Right ventricle myocardium superior (tissue), 1 donor: ENCODE measurements around the gene MT1A. TPM values are rescaled to one million over a fixed set of nuclear protein-coding genes. Genes with fewer than 3 reads are reported as not detected.

ENCODE experiments used
- ATAC-seq: fragments of 200-7000 bp; cut with Tn5 transposase; one replicate; pipeline ENCODE4 v1.9.1; 2020; ENCODE audit warnings: mild to moderate bottlenecking; ENCODE audit not compliant: poor library complexity
- DNase-seq: peaks from one replicate; pipeline ENCODE4 v3.0.0-alpha.2; 2020
- intact Hi-C: fragments of 100-400 bp; cut with DNase I; formaldehyde crosslinking; loops from one replicate; pipeline ENCODE4 v1.11.2; 2022
- long read RNA-seq: library from polyadenylated mRNA; unstranded; transcript quantifications from one replicate; pipeline ENCODE4 v2.0.0, GENCODE V29; 2021
- total RNA-seq: library from RNA; stranded (reverse); fragmentation: NEBNext Ultra II Directional; extraction: Animal tissue kit (Norgen Biotek cat#: 25700); gene quantifications from one replicate; pipeline ENCODE4 v1.2.1, GENCODE V29; 2021
- donor health status: DM: no; HTN: yes; CAD: no; lungs with severe emphysema.

Gene MT1A
- total RNA-seq = 2.3 TPM
- long read RNA-seq = 0 reads

GRCh38 chr16:56637814-56638750 is at the start of gene MT1A:
TSS of gene MT1A (plus strand) at chr16:56638666. CDS start at chr16:56638739, 73 bp downstream.
- intact Hi-C loops = no loop called here
- ATAC-seq = peak; percentile 94

GRCh38 chr16:56588781-56589140 is 49.7 kb upstream of the MT1A start:
- DNase-seq = no peak
- ATAC-seq = no peak
- intact Hi-C loops = no loop called here

More at GRCh38 chr16:56637814-56638750, at the start of gene MT1A:
- peak; percentile 90 for DNase-seq

GRCh38 chr16:56589141-56590039 is 49.1 kb upstream of the MT1A start, which contains the start of gene MT3:
TSS of gene MT3 (plus strand) at chr16:56589528. CDS start at chr16:56589591, 63 bp downstream.
- ATAC-seq (peak; percentile 38), DNase-seq (no peak)
- intact Hi-C loops = no loop called here

GRCh38 chr16:56591377-56592060 is 46.9 kb upstream of the MT1A start:
- ATAC-seq (no peak), DNase-seq (no peak)
- intact Hi-C loops = no loop called here

GRCh38 chr16:56593573-56594291 is 44.7 kb upstream of the MT1A start:
- intact Hi-C loops = no loop called here
- no peak for DNase-seq
- ATAC-seq = no peak

- DNase-seq (no peak), ATAC-seq (no peak)
- intact Hi-C loops = no loop called here
Measured at GRCh38 chr16:56594292-56594619, 44.2 kb upstream of the MT1A start.

- DNase-seq (no peak), ATAC-seq (peak; percentile 53)
Measured at GRCh38 chr16:56600398-56600999, 38.0 kb upstream of the MT1A start.

GRCh38 chr16:56601325-56601724 is 37.1 kb upstream of the MT1A start:
- no peak for DNase-seq
- ATAC-seq = no peak
- intact Hi-C loops = loop anchor here (5.0 kb wide), 2 partner anchors 79 to 101 kb away; partner anchors contain the start of gene BBS2

More at GRCh38 chr16:56600398-56600999, 38.0 kb upstream of the MT1A start:
- intact Hi-C loops = loop anchor here (5.0 kb wide), 2 partner anchors 78 to 102 kb away; partner anchors contain the start of gene BBS2

GRCh38 chr16:56603589-56603988 is 34.9 kb upstream of the MT1A start:
- intact Hi-C loops = loop anchor here (5.0 kb wide), 2 partner anchors 81 to 99 kb away; partner anchors contain the start of gene BBS2
- DNase-seq = no peak
- peak; percentile 36 for ATAC-seq

- ATAC-seq (no peak), DNase-seq (no peak)
- intact Hi-C loops = loop anchor here (5.0 kb wide), 2 partner anchors 83 to 97 kb away; partner anchors contain the start of gene BBS2
Measured at GRCh38 chr16:56604966-56605365, 33.5 kb upstream of the MT1A start.

GRCh38 chr16:56605475-56605874 is 33.0 kb upstream of the MT1A start:
- DNase-seq = no peak
- intact Hi-C loops = no loop called here
- no peak for ATAC-seq

- DNase-seq = no peak
- intact Hi-C loops = no loop called here
- ATAC-seq = no peak
Measured at GRCh38 chr16:56606071-56606475, 32.4 kb upstream of the MT1A start.

- ATAC-seq = peak; percentile 1
- DNase-seq = no peak
- intact Hi-C loops = no loop called here
Measured at GRCh38 chr16:56606476-56607108, 31.9 kb upstream of the MT1A start.

GRCh38 chr16:56607109-56607618 is 31.3 kb upstream of the MT1A start:
- DNase-seq (peak; percentile 84), ATAC-seq (peak; percentile 0)
- intact Hi-C loops = no loop called here

GRCh38 chr16:56607675-56608042 is 30.8 kb upstream of the MT1A start:
- intact Hi-C loops = loop anchor here (2.0 kb wide), 1 partner anchor 75 kb away; the partner anchor contains the start of gene MT1X
- no peak for DNase-seq
- ATAC-seq = no peak

GRCh38 chr16:56608043-56608875 is 30.2 kb upstream of the MT1A start, which contains the start of gene MT2A:
TSS of gene MT2A (plus strand) at chr16:56608584. CDS start at chr16:56608656, 72 bp downstream.
- ATAC-seq (peak; percentile 84), DNase-seq (peak; percentile 98)
- intact Hi-C loops = loop anchor here (2.0 kb wide), 1 partner anchor 75 kb away; the partner anchor contains the start of gene MT1X
